GM23338 (cell line): ENCODE measurements around the gene POLR3A. TPM values are rescaled to one million over a fixed set of nuclear protein-coding genes. Genes with fewer than 3 reads are reported as not detected.
"Not testable (repeated sequence)": the region's sequence is repeated elsewhere in the genome, so short reads cannot be mapped to it uniquely, and the experiment has no call there.

ENCODE experiments used
- ATAC-seq: fragments of 200-7000 bp; cut with Tn5 transposase; 3 replicates; pipeline ENCODE4 v1.9.1; 2020
- DNase-seq: peaks from one replicate; pipeline ENCODE4 v3.0.0-alpha.2; 2015; ENCODE audit warnings: low spot score
- H2AFZ ChIP-seq: fragments of 200-600 bp; sonication (generic); 2 replicates; pipeline ENCODE4 v1.8.0; 2016; ENCODE audit warnings: antibody characterized with exemption, mild to moderate bottlenecking, moderate library complexity
- H3F3A ChIP-seq: fragments of 200-600 bp; sonication (generic); replicated peaks from 2 replicates; pipeline ENCODE4 v1.8.0; 2017; ENCODE audit warnings: antibody characterized with exemption, mixed run types, low read depth
- H3K27ac ChIP-seq: fragments of 200-600 bp; sonication (generic); 2 replicates; pipeline ENCODE4 v1.6.1; 2016; ENCODE audit warnings: low read depth
- H3K27me3 ChIP-seq: fragments of 200-600 bp; sonication (generic); 2 replicates; pipeline ENCODE4 v1.8.0; 2016; ENCODE audit warnings: mild to moderate bottlenecking, mixed run types, moderate library complexity; ENCODE audit not compliant: insufficient read depth
- H3K36me3 ChIP-seq: fragments of 200-600 bp; sonication (generic); 2 replicates; pipeline ENCODE4 v1.8.0; 2016; ENCODE audit warnings: mild to moderate bottlenecking; ENCODE audit not compliant: insufficient read depth
- H3K4me1 ChIP-seq: fragments of 200-600 bp; sonication (generic); 2 replicates; pipeline ENCODE4 v1.8.0; 2016; ENCODE audit warnings: mild to moderate bottlenecking, moderate library complexity; ENCODE audit not compliant: insufficient read depth
- H3K4me2 ChIP-seq: fragments of 200-600 bp; sonication (generic); 2 replicates; pipeline ENCODE4 v1.7.1; 2017; ENCODE audit warnings: mixed run types
- H3K4me3 ChIP-seq: fragments of 200-600 bp; sonication (generic); 2 replicates; pipeline ENCODE4 v1.6.1; 2016; ENCODE audit warnings: mixed run types
- H3K79me2 ChIP-seq: fragments of 200-600 bp; sonication (generic); replicated peaks from 2 replicates; pipeline ENCODE4 v1.8.0; 2017; ENCODE audit warnings: mild to moderate bottlenecking; ENCODE audit not compliant: insufficient read depth
- H3K9me2 ChIP-seq: fragments of 200-600 bp; sonication (generic); 2 replicates; pipeline ENCODE4 v1.8.0; 2017; ENCODE audit not compliant: insufficient read depth
- H4K20me1 ChIP-seq: fragments of 200-600 bp; sonication (generic); replicated peaks from 2 replicates; pipeline ENCODE4 v1.8.0; 2017; ENCODE audit warnings: mild to moderate bottlenecking; ENCODE audit not compliant: insufficient read depth
- H3K27ac Mint-ChIP-seq: 2 replicates; pipeline ENCODE4 v1.8.0; 2020; ENCODE audit warnings: inconsistent platforms, mild to moderate bottlenecking, moderate library complexity, mixed read lengths
- H3K27me3 Mint-ChIP-seq: 3 replicates; pipeline ENCODE4 v1.8.0; 2022; ENCODE audit warnings: low read depth, mild to moderate bottlenecking, moderate library complexity, mixed read lengths, inconsistent platforms; ENCODE audit not compliant: insufficient read depth, poor library complexity
- H3K36me3 Mint-ChIP-seq: 3 replicates; pipeline ENCODE4 v1.8.0; 2021; ENCODE audit warnings: low read depth, mild to moderate bottlenecking, inconsistent platforms, moderate library complexity, mixed read lengths
- H3K4me1 Mint-ChIP-seq: 3 replicates; pipeline ENCODE4 v1.8.0; 2020; ENCODE audit warnings: mild to moderate bottlenecking, inconsistent platforms, mixed read lengths
- H3K4me3 Mint-ChIP-seq: 3 replicates; pipeline ENCODE4 v1.8.0; 2021; ENCODE audit warnings: moderate library complexity, mild to moderate bottlenecking, inconsistent platforms, mixed read lengths
- H3K9me3 Mint-ChIP-seq: 3 replicates; pipeline ENCODE4 v1.8.0; 2020; ENCODE audit warnings: moderate library complexity, mild to moderate bottlenecking, inconsistent platforms, mixed read lengths
- CTCF ChIP-seq, 2 experiments: fragments of 200-600 bp in 1 of 2; sonication (generic) in 1 of 2; conservative IDR thresholded peaks; 2 replicates each; pipeline versions ENCODE4 v1.5.1 to v1.6.1; 2016 to 2017; ENCODE audit warnings: antibody characterized with exemption in 2 of 2, low read depth in 2 of 2, mild to moderate bottlenecking in 2 of 2, moderate library complexity in 1 of 2
- EZH2phosphoT487 ChIP-seq: fragments of 200-600 bp; sonication (generic); IDR thresholded peaks from one replicate; pipeline ENCODE4 v1.8.1; 2018; ENCODE audit warnings: antibody characterized with exemption; ENCODE audit not compliant: unreplicated experiment
- JUNB ChIP-seq: IDR thresholded peaks from one replicate; pipeline ENCODE4 v1.6.1; 2016; ENCODE audit warnings: antibody characterized with exemption; ENCODE audit not compliant: unreplicated experiment
- NANOG ChIP-seq: IDR thresholded peaks from 2 replicates; pipeline ENCODE4 v1.6.1; 2016; ENCODE audit warnings: antibody characterized with exemption, borderline replicate concordance
- REST ChIP-seq: IDR thresholded peaks from one replicate; pipeline ENCODE4 v1.6.1; 2018; ENCODE audit warnings: antibody characterized with exemption; ENCODE audit not compliant: unreplicated experiment
- ZNF114 ChIP-seq: fragments of 250-450 bp; sonication (Bioruptor Pico); IDR thresholded peaks from 2 replicates; pipeline ENCODE4 v1.5.0; 2020; ENCODE audit warnings: mild to moderate bottlenecking, moderate library complexity
- ZNF462 ChIP-seq: fragments of 250-450 bp; sonication (Bioruptor Pico); IDR thresholded peaks from 2 replicates; pipeline ENCODE4 v1.5.0; 2020; ENCODE audit warnings: mild to moderate bottlenecking, moderate library complexity
- polyA plus RNA-seq: library from polyadenylated mRNA; unstranded; fragments of >200 nt; fragmentation: Nextera tagmentation; extraction: Ambion mirVana; gene quantifications from 2 replicates; pipeline ENCODE4 v1.2.1, GENCODE V29; 2016
- total RNA-seq: library from RNA; depleted of rRNA; stranded (reverse); fragments of >200 nt; shearing (Covaris generic); gene quantifications from 2 replicates; pipeline ENCODE4 v1.2.3, GENCODE V29; 2014

The POLR3A gene
- total and polyA plus RNA-seq, 2 experiments from 2014 or later = 11.6 to 35.5 TPM

GRCh38 chr10:78065611-78066010 is 36.3 kb upstream of the POLR3A start (continued):
- TF ChIP-seq ZNF462 (CRISPR knock-in tag) (no peak), REST (no peak), CTCF (conservative IDR thresholded peaks at IDR 0.05; ENCODE audit: low read depth in 2 of 2) (no peak), ZNF114 (CRISPR knock-in tag) (no peak), NANOG (no peak), JUNB (no peak), EZH2phosphoT487 (no peak)

- H3F3A ChIP-seq = not testable (repeated sequence)
Measured at GRCh38 chr10:78064919-78065318, 35.6 kb upstream of the POLR3A start.

More at GRCh38 chr10:78064919-78065318, 35.6 kb upstream of the POLR3A start:
- not testable (repeated sequence) for H3K9me3 Mint-ChIP-seq, H2AFZ ChIP-seq, H3K36me3 Mint-ChIP-seq, ATAC-seq, H3K4me3 Mint-ChIP-seq, H3K36me3 ChIP-seq, DNase-seq, H3K27ac ChIP-seq, H4K20me1 ChIP-seq, H3K27me3 ChIP-seq, H3K4me1 ChIP-seq, H3K4me1 Mint-ChIP-seq, H3K4me2 ChIP-seq, H3K27me3 Mint-ChIP-seq, H3K27ac Mint-ChIP-seq, H3K79me2 ChIP-seq, H3K4me3 ChIP-seq
- H3K9me2 ChIP-seq = peaks cover 11% of the 10 kb centered on the region; the same call in 1 of the 2 replicates
